HEK293T (cell line): Measurements from ENCODE around the gene PRG2.

Experiments used
- CTCF ChIA-PET: fragments of 350-600 bp; formaldehyde crosslinking; extraction: SDS; loops from one replicate; lab custom pipeline; 2021; ENCODE audit warnings: antibody characterized with exemption, inconsistent platforms; lab: Yijun Ruan, JAX
- POLR2A ChIA-PET: fragments of 350-600 bp; formaldehyde crosslinking; extraction: SDS; loops from one replicate; lab custom pipeline; 2020; ENCODE audit warnings: antibody characterized with exemption, inconsistent platforms; lab: Yijun Ruan, JAX
- DNase-seq: peaks from one replicate; pipeline ENCODE4 v3.0.0; 2012; ENCODE audit warnings: mixed read lengths; ENCODE audit errors: extremely low spot score
- ARNT ChIP-seq: fragments of 450-650 bp; IDR thresholded peaks from 2 replicates; pipeline ENCODE4 v1.6.1; 2017; ENCODE audit warnings: mild to moderate bottlenecking
- BHLHE40 ChIP-seq: fragments of 450-650 bp; IDR thresholded peaks from 2 replicates; pipeline ENCODE4 v1.6.1; 2016; ENCODE audit warnings: mild to moderate bottlenecking, moderate library complexity, borderline replicate concordance
- CTBP1 ChIP-seq: fragments of 450-650 bp; IDR thresholded peaks from 2 replicates; pipeline ENCODE4 v1.6.1; 2016; ENCODE audit warnings: borderline replicate concordance
- ELF4 ChIP-seq: fragments of 450-650 bp; IDR thresholded peaks from 2 replicates; pipeline ENCODE4 v1.6.1; 2017; ENCODE audit warnings: antibody characterized with exemption
- FOXA1 ChIP-seq: fragments of 450-650 bp; IDR thresholded peaks from 2 replicates; pipeline ENCODE4 v1.6.1; 2016; ENCODE audit warnings: mild to moderate bottlenecking
- FOXK2 ChIP-seq: fragments of 450-650 bp; IDR thresholded peaks from 2 replicates; pipeline ENCODE4 v1.6.1; 2016; ENCODE audit warnings: mild to moderate bottlenecking
- FOXM1 ChIP-seq: fragments of 450-650 bp; IDR thresholded peaks from 2 replicates; pipeline ENCODE4 v1.6.1; 2017; ENCODE audit warnings: mild to moderate bottlenecking, borderline replicate concordance
- HDGF ChIP-seq: fragments of 450-650 bp; IDR thresholded peaks from 2 replicates; pipeline ENCODE4 v1.6.1; 2017; ENCODE audit warnings: antibody characterized with exemption, borderline replicate concordance
- L3MBTL2 ChIP-seq: fragments of 450-650 bp; conservative IDR thresholded peaks from 2 replicates; pipeline ENCODE4 v1.6.1; 2016; ENCODE audit warnings: mild to moderate bottlenecking
- LEF1 ChIP-seq: fragments of 450-650 bp; IDR thresholded peaks from 2 replicates; pipeline ENCODE4 v1.6.1; 2017; ENCODE audit warnings: mild to moderate bottlenecking, borderline replicate concordance
- NFRKB ChIP-seq: fragments of 450-650 bp; IDR thresholded peaks from 2 replicates; pipeline ENCODE4 v1.6.1; 2016; ENCODE audit warnings: mild to moderate bottlenecking, moderate library complexity
- PKNOX1 ChIP-seq: fragments of 450-650 bp; IDR thresholded peaks from 2 replicates; pipeline ENCODE4 v1.6.1; 2016
- SP1 ChIP-seq: fragments of 450-650 bp; IDR thresholded peaks from 2 replicates; pipeline ENCODE4 v1.6.1; 2017
- SUZ12 ChIP-seq: fragments of 450-650 bp; IDR thresholded peaks from 2 replicates; pipeline ENCODE4 v1.6.1; 2016; ENCODE audit warnings: mild to moderate bottlenecking
- TARDBP ChIP-seq: fragments of 450-650 bp; IDR thresholded peaks from 2 replicates; pipeline ENCODE4 v1.6.1; 2016
- ZNF384 ChIP-seq: fragments of 450-650 bp; IDR thresholded peaks from 2 replicates; pipeline ENCODE4 v1.6.1; 2016

PRG2 gene

GRCh38 chr11:57349491-57350274 is 40.8 kb downstream of the PRG2 start:
- TF ChIP-seq CTBP1 (no peak), SP1 (no peak), ZNF384 (no peak), SUZ12 (no peak), HDGF (no peak), TARDBP (no peak), LEF1 (no peak), BHLHE40 (no peak), NFRKB (no peak)
- POLR2A ChIA-PET: interaction anchor here (1.3 kb wide), 1 partner anchor 12 kb away, joined by 3 read pairs; the partner anchor contains the start of gene P2RX3
- DNase-seq: peak; percentile 81
- CTCF ChIA-PET: interaction anchor here (0.6 to 2.2 kb wide), 7 partner anchors 9 to 1184 kb away, joined by 3 to 14 read pairs (median 3); partner anchors contain the start of gene RTN4RL2

GRCh38 chr11:57348636-57349313 is 41.7 kb downstream of the PRG2 start:
- no peak for DNase-seq
- TF ChIP-seq ZNF384: no peak
- TF ChIP-seq ELF4: no peak
- TF ChIP-seq LEF1: no peak
- TF ChIP-seq FOXM1: no peak
- no peak for TF ChIP-seq NFRKB
- TF ChIP-seq CTBP1: no peak
- no peak for TF ChIP-seq HDGF
- TF ChIP-seq SUZ12: no peak
- no peak for TF ChIP-seq TARDBP
- no peak for TF ChIP-seq FOXK2
- TF ChIP-seq BHLHE40: no peak
- no peak for TF ChIP-seq ARNT
- no peak for TF ChIP-seq L3MBTL2
- TF ChIP-seq FOXA1: no peak
- no peak for TF ChIP-seq PKNOX1
- TF ChIP-seq SP1: no peak
- CTCF ChIA-PET: interaction anchor here (1.6 to 2.2 kb wide), 2 partner anchors 12 to 111 kb away, joined by 3 to 14 read pairs; partner anchors contain the start of gene RTN4RL2
- POLR2A ChIA-PET: interaction anchor here (1.0 to 1.3 kb wide), 2 partner anchors 11 to 13 kb away, joined by 3 to 4 read pairs; partner anchors contain the start of genes P2RX3 and SSRP1

GRCh38 chr11:57348052-57348451 is 42.4 kb downstream of the PRG2 start:
- ChIA-PET POLR2A (interaction anchor here (1.0 kb wide), 1 partner anchor 13 kb away, joined by 4 read pairs; the partner anchor contains the start of gene SSRP1), CTCF (interaction anchor here (0.9 to 1.6 kb wide), 2 partner anchors 13 to 112 kb away, joined by 3 to 4 read pairs; partner anchors contain the start of gene RTN4RL2)
- no peak for DNase-seq
- TF ChIP-seq FOXA1: no peak
- TF ChIP-seq NFRKB: no peak
- TF ChIP-seq ELF4: no peak
- no peak for TF ChIP-seq FOXK2
- no peak for TF ChIP-seq HDGF
- no peak for TF ChIP-seq FOXM1
- TF ChIP-seq LEF1: no peak
- TF ChIP-seq PKNOX1: no peak
- no peak for TF ChIP-seq SUZ12
- TF ChIP-seq ZNF384: no peak
- TF ChIP-seq L3MBTL2: no peak
- TF ChIP-seq CTBP1: no peak
- no peak for TF ChIP-seq BHLHE40
- no peak for TF ChIP-seq ARNT
- no peak for TF ChIP-seq SP1
- TF ChIP-seq TARDBP: no peak

DNA sequence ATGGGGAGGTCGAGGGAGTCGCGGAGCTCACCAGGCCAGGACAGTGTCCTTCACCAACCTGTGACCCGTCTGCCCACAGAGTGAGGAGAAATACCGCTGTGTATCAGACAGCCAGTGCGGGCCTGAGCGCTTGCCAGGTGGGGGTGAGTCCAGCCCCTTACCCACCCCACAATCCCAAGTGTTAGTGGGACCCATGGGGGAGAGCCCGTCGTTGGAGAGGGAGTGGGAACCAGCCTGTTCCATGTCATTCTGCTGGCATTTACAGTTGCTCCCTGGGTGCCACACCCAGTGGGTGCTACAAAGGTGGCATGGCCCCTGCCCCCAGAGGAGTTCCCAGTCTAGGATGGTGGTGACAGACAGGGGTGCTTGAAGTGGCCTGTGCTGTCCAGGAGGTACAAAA is 43.1 kb downstream of the PRG2 start:
- CTCF ChIA-PET: interaction anchor here (0.9 kb wide), 1 partner anchor 14 kb away, joined by 4 read pairs; no protein-coding TSS in a partner anchor
- POLR2A ChIA-PET: no interaction called here
- TF ChIP-seq FOXK2: no peak
- TF ChIP-seq SUZ12: no peak
- no peak for TF ChIP-seq TARDBP
- TF ChIP-seq FOXA1: no peak
- no peak for TF ChIP-seq ZNF384
- no peak for TF ChIP-seq NFRKB
- TF ChIP-seq ARNT: no peak
- no peak for TF ChIP-seq FOXM1
- TF ChIP-seq HDGF: no peak
- TF ChIP-seq PKNOX1: no peak

GRCh38 chr11:57345555-57346211 is 44.8 kb downstream of the PRG2 start:
- ChIA-PET POLR2A (interaction anchor here (1.0 to 1.7 kb wide), 2 partner anchors 10 to 299 kb away, joined by 3 to 5 read pairs; partner anchors contain the start of gene SSRP1), CTCF (interaction anchor here (0.6 to 1.2 kb wide), 9 partner anchors 9 to 299 kb away, joined by 3 to 7 read pairs (median 4); no protein-coding TSS in a partner anchor)
- DNase-seq: peak; percentile 77
- TF ChIP-seq FOXA1: no peak
- peak; percentile 81 for TF ChIP-seq L3MBTL2

More for the DNA sequence above, 43.1 kb downstream of the PRG2 start:
- no peak for DNase-seq
